H1 (cell line): ENCODE data around the gene EYA2. TPM values are rescaled to one million over a fixed set of nuclear protein-coding genes. Genes with fewer than 3 reads are reported as not detected.

Experiments
- CTCF ChIA-PET: fragments of 300-600 bp; sonication (Branson Sonifier 250); formaldehyde crosslinking; loops from one replicate; lab custom pipeline; 2021; ENCODE audit not compliant: partially characterized antibody; lab: Charles Lee
- POLR2A ChIA-PET: fragments of 300-600 bp; sonication (Branson Sonifier 250); formaldehyde crosslinking; loops from one replicate; lab custom pipeline; 2021; ENCODE audit warnings: inconsistent platforms; ENCODE audit not compliant: partially characterized antibody; lab: Charles Lee
- DNase-seq, 2 experiments: peaks; one replicate each; pipeline versions ENCODE4 v3.0.0 to v3.0.0-alpha.2; 2010 to 2022; ENCODE audit warnings: low spot score in 2 of 2, low read depth in 1 of 2, mixed read lengths in 1 of 2
- FAIRE-seq: peaks from 2 replicates; lab custom pipeline; 2011; peaks lifted over from hg19 to GRCh38; lab: Jason Lieb, UNC
- H2AFZ ChIP-seq: 2 replicates; pipeline ENCODE4 v1.8.1; 2012; ENCODE audit warnings: low read length, inconsistent platforms
- H2AK5ac ChIP-seq: 2 replicates; pipeline ENCODE4 v1.6.1; 2013; ENCODE audit warnings: low read depth, low read length
- H2BK120ac ChIP-seq: replicated peaks from 2 replicates; pipeline ENCODE3; 2013; ENCODE audit warnings: low read depth, low read length, inconsistent platforms
- H2BK12ac ChIP-seq: 2 replicates; pipeline ENCODE4 v1.6.1; 2013; ENCODE audit warnings: low read depth, low read length
- H2BK15ac ChIP-seq: 2 replicates; pipeline ENCODE4 v1.6.1; 2013; ENCODE audit warnings: low read length
- H2BK20ac ChIP-seq: 2 replicates; pipeline ENCODE4 v1.6.1; 2013; ENCODE audit warnings: low read length
- H2BK5ac ChIP-seq: 2 replicates; pipeline ENCODE4 v1.6.1; 2013; ENCODE audit warnings: low read depth, low read length
- H3K14ac ChIP-seq: 2 replicates; pipeline ENCODE4 v1.6.1; 2013; ENCODE audit warnings: inconsistent platforms; ENCODE audit not compliant: insufficient read length
- H3K18ac ChIP-seq: 2 replicates; pipeline ENCODE4 v1.6.1; 2013; ENCODE audit warnings: low read length; ENCODE audit errors: extremely low read depth
- H3K23ac ChIP-seq: 2 replicates; pipeline ENCODE4 v1.6.1; 2013; ENCODE audit warnings: inconsistent platforms; ENCODE audit not compliant: insufficient read length
- H3K23me2 ChIP-seq: 2 replicates; pipeline ENCODE4 v1.6.1; 2013; ENCODE audit warnings: low read depth, low read length
- H3K27ac ChIP-seq: 2 replicates; pipeline ENCODE4 v1.6.1; 2011; ENCODE audit warnings: low read depth, low read length, inconsistent platforms
- H3K27me3 ChIP-seq, 4 experiments: replicated peaks in 1 of 4; 1 replicate in 1 of 4; 2 replicates in 3 of 4; pipeline versions ENCODE4 v1.6.1 to v1.8.1; 2011 to 2013; ENCODE audit warnings: low read length in 3 of 4, mild to moderate bottlenecking in 3 of 4, inconsistent platforms in 2 of 4, mixed read lengths in 2 of 4, moderate library complexity in 1 of 4; ENCODE audit not compliant: control insufficient read depth in 3 of 4, insufficient read depth in 3 of 4; ENCODE audit errors: extremely low read depth in 1 of 4
- H3K36me3 ChIP-seq, 4 experiments: 2 replicates each; pipeline versions ENCODE4 v1.6.1 to v1.8.1; 2011 to 2013; ENCODE audit warnings: mild to moderate bottlenecking in 4 of 4, low read length in 3 of 4, moderate library complexity in 2 of 4, control low read depth in 1 of 4, inconsistent platforms in 1 of 4; ENCODE audit not compliant: insufficient read depth in 4 of 4, control insufficient read depth in 2 of 4
- H3K4ac ChIP-seq: replicated peaks from 2 replicates; pipeline ENCODE3; 2013; ENCODE audit warnings: low read length, low read depth, mixed read lengths, inconsistent platforms; ENCODE audit not compliant: insufficient read length
- H3K4me1 ChIP-seq, 4 experiments: replicated peaks in 1 of 4; 1 replicate in 1 of 4; 2 replicates in 3 of 4; pipeline versions ENCODE4 v1.6.1 to v1.8.1; 2011 to 2013; ENCODE audit warnings: low read length in 3 of 4, inconsistent platforms in 2 of 4, mixed read lengths in 1 of 4; ENCODE audit not compliant: insufficient read depth in 4 of 4, control insufficient read depth in 3 of 4
- H3K4me2 ChIP-seq, 2 experiments: 2 replicates each; pipeline versions ENCODE4 v1.6.1 to v1.8.1; 2011 to 2013; ENCODE audit warnings: low read depth in 2 of 2, low read length in 2 of 2, control low read depth in 1 of 2, inconsistent platforms in 1 of 2, mild to moderate bottlenecking in 1 of 2; ENCODE audit not compliant: insufficient read depth in 1 of 2
- H3K4me3 ChIP-seq, 4 experiments: fragments of 200-600, 300-600 bp in 1 of 4; sonication (generic), shearing (Covaris generic), sonication (Bioruptor Twin) in 1 of 4; 2 replicates each; pipeline versions ENCODE4 v1.5.1 to v1.8.1; 2011 to 2016; ENCODE audit warnings: low read length in 4 of 4, low read depth in 3 of 4, control low read depth in 2 of 4, inconsistent platforms in 2 of 4, mild to moderate bottlenecking in 2 of 4, mixed read lengths in 1 of 4, moderate library complexity in 1 of 4; ENCODE audit not compliant: insufficient read depth in 2 of 4; ENCODE audit errors: extremely low read depth in 1 of 4
- H3K56ac ChIP-seq: replicated peaks from 2 replicates; pipeline ENCODE3; 2013; ENCODE audit warnings: low read depth, mild to moderate bottlenecking, mixed read lengths, low read length, inconsistent platforms; ENCODE audit not compliant: insufficient read length
- H3K79me1 ChIP-seq: 2 replicates; pipeline ENCODE4 v1.6.1; 2013; ENCODE audit warnings: low read depth, low read length, control low read depth
- H3K79me2 ChIP-seq, 2 experiments: 2 replicates each; pipeline versions ENCODE4 v1.6.1 to v1.8.1; 2012 to 2013; ENCODE audit warnings: low read length in 2 of 2, mild to moderate bottlenecking in 2 of 2, inconsistent platforms in 1 of 2; ENCODE audit not compliant: insufficient read depth in 2 of 2, control insufficient read depth in 1 of 2
- H3K9ac ChIP-seq, 4 experiments: replicated peaks in 1 of 4; 1 replicate in 1 of 4; 2 replicates in 3 of 4; pipeline versions ENCODE4 v1.6.1 to v1.8.1; 2011 to 2013; ENCODE audit warnings: low read depth in 3 of 4, low read length in 3 of 4, control low read depth in 2 of 4, mild to moderate bottlenecking in 2 of 4, moderate library complexity in 2 of 4, inconsistent platforms in 1 of 4; ENCODE audit errors: extremely low read depth in 1 of 4
- H3K9me3 ChIP-seq, 2 experiments: 2 replicates each; pipeline versions ENCODE4 v1.6.1 to v1.8.1; 2012 to 2013; ENCODE audit warnings: mild to moderate bottlenecking in 2 of 2, moderate library complexity in 2 of 2, control low read depth in 1 of 2, inconsistent platforms in 1 of 2, low read depth in 1 of 2, low read length in 1 of 2, mixed read lengths in 1 of 2; ENCODE audit not compliant: insufficient read depth in 2 of 2
- H4K20me1 ChIP-seq, 2 experiments: replicated peaks in 1 of 2; 2 replicates each; pipeline versions ENCODE3 to v1.8.1; 2011 to 2013; ENCODE audit warnings: inconsistent platforms in 2 of 2, low read length in 2 of 2, mild to moderate bottlenecking in 1 of 2; ENCODE audit not compliant: insufficient read depth in 2 of 2, control insufficient read depth in 1 of 2
- H4K5ac ChIP-seq: 2 replicates; pipeline ENCODE4 v1.6.1; 2013; ENCODE audit warnings: low read length, low read depth, mixed read lengths, inconsistent platforms; ENCODE audit not compliant: insufficient read length
- H4K8ac ChIP-seq: 2 replicates; pipeline ENCODE4 v1.8.0; 2013; ENCODE audit warnings: mild to moderate bottlenecking, moderate library complexity, low read length, inconsistent platforms; ENCODE audit not compliant: insufficient read depth; ENCODE audit errors: extremely low read depth
- H4K91ac ChIP-seq: replicated peaks from 2 replicates; pipeline ENCODE3; 2013; ENCODE audit warnings: low read length, mixed read lengths, inconsistent platforms; ENCODE audit not compliant: insufficient read length
- BACH1 ChIP-seq: IDR thresholded peaks from 2 replicates; pipeline ENCODE4 v1.6.1; 2012; ENCODE audit warnings: low read length, improper control_type of control experiment
- CBX5 ChIP-seq: fragments of 300-800, 300-1000 bp; sonication (generic); IDR thresholded peaks from 2 replicates; pipeline ENCODE4 v1.7.1; 2016; ENCODE audit warnings: antibody characterized with exemption, low read length, low read depth
- KDM4A ChIP-seq: IDR thresholded peaks from one replicate; pipeline ENCODE4 v1.7.1; 2012; ENCODE audit warnings: low read depth, mild to moderate bottlenecking, moderate library complexity, low read length, inconsistent platforms; ENCODE audit not compliant: severe bottlenecking
- KDM5A ChIP-seq: fragments of 200-600 bp; IDR thresholded peaks from 2 replicates; pipeline ENCODE4 v1.7.1; 2012; ENCODE audit warnings: mild to moderate bottlenecking, low read length, inconsistent platforms, mixed read lengths
- WGBS, 2 experiments: shearing (Covaris generic) in 1 of 2; methylation state at CpG; one replicate each; pipeline versions ENCODE4 v1.1.6 to v1.1.7; 2013 to 2015; ENCODE audit warnings: low lambda C conversion rate in 2 of 2, mixed read lengths in 2 of 2, inconsistent platforms in 1 of 2, low coverage in 1 of 2, missing lambda C conversion rate in 1 of 2; ENCODE audit not compliant: insufficient replicate concordance in 2 of 2, insufficient coverage in 1 of 2, insufficient read length in 1 of 2; ENCODE audit errors: extremely low coverage in 1 of 2, missing lambda C conversion rate in 1 of 2; 5-methylcytosine and 5-hydroxymethylcytosine counted together
- polyA plus RNA-seq, 7 experiments: library from polyadenylated mRNA; depleted of rRNA in 3 of 7; stranded (reverse) in 5 of 7; unstranded in 2 of 7; fragments of >200 nt in 5 of 7; fragments of 200-250 nt in 2 of 7; gene quantifications; 1 replicate in 5 of 7; 2 replicates in 1 of 7; 4 replicates in 1 of 7; pipeline versions ENCODE4 v1.2.1 to v1.2.3, GENCODE V29; 2011 to 2013; ENCODE audit warnings: missing spikeins in 2 of 7, mixed read lengths in 2 of 7
- total RNA-seq: library from RNA; stranded (reverse); fragmentation: NEBNext Ultra II Directional; extraction: Animal tissue kit (Norgen Biotek cat#: 25700); gene quantifications from 2 replicates; pipeline ENCODE4 v1.2.1, GENCODE V29; 2021

Gene EYA2
- total and polyA plus RNA-seq, 2 of the 8 experiments (the other 6 are each of a cell fraction or from before 2014, with no cell fraction given): 1.6 to 1.7 TPM

GRCh38 chr20:47223896-47224295 lies 329.3 kb downstream of the EYA2 start:
- no peak for TF ChIP-seq CBX5
- TF ChIP-seq BACH1: no peak
- TF ChIP-seq KDM5A: no peak
- no peak for TF ChIP-seq KDM4A
- Histone ChIP-seq H3K23me2 (no peaks in the 10 kb centered on the region), H4K5ac (no peak overlapping the region), H3K79me2 (peaks cover 0 to 9% of the 10 kb centered on the region in 2 experiments; a peak in 1 of 4 replicates), H3K4ac (no peak overlapping the region), H4K8ac (no peak overlapping the region), H2BK5ac (no peak overlapping the region; the same call in 1 of the 2 replicates), H3K4me2 (no peak overlapping the region), H3K18ac (no peak overlapping the region), H3K4me3 (no peak overlapping the region), H4K91ac (no peak overlapping the region), H3K14ac (no peak overlapping the region), H3K79me1 (peaks cover 3% of the 10 kb centered on the region), H2AK5ac (no peak overlapping the region), H3K27me3 (no peaks in the 10 kb centered on the region), H2BK15ac (no peak overlapping the region), H3K27ac (no peak overlapping the region), H2AFZ (no peak overlapping the region), H3K36me3 (peaks cover 40 to 95% (median 67%) of the 10 kb centered on the region in 4 experiments), H3K56ac (no peak overlapping the region), H3K9me3 (no peaks in the 10 kb centered on the region), H2BK120ac (no peak overlapping the region), H3K23ac (no peak overlapping the region), H2BK12ac (no peak overlapping the region), H3K4me1 (no peaks in the 10 kb centered on the region), H3K9ac (no peak overlapping the region), H4K20me1 (no peaks in the 10 kb centered on the region), H2BK20ac (no peak overlapping the region)
- ChIA-PET CTCF (interaction anchor here (0.7 to 2.2 kb wide), 4 partner anchors 9 to 160 kb away, joined by 3 to 7 read pairs (median 4); no protein-coding TSS in a partner anchor), POLR2A (interaction anchor here (1.5 kb wide), 1 partner anchor 30 kb away, joined by 4 read pairs; no protein-coding TSS in a partner anchor)
- DNase-seq (no peak), FAIRE-seq (no peak)
- WGBS, 2 experiments: 94% methylated on average over 1 of the region's 1 CpG; no CpG with 5 or more reads in 1 of the 2 experiments
